Gastrocnemius medialis (tissue), 4 donors: Measurements from ENCODE around the gene GRM1.

Experiments used
- POLR2A ChIP-seq, 2 donors: fragments of 450-650 bp; IDR thresholded peaks; one replicate each; pipeline ENCODE4 v1.6.1; 2017; ENCODE audit warnings: antibody characterized with exemption in 2 of 2, mild to moderate bottlenecking in 2 of 2, moderate library complexity in 2 of 2
- TF ChIP-seq, protein P1 (sequence below), 5 experiments: fragments of 450-650 bp in 3 of 5; fragments of 200-600 bp in 2 of 5; sonication (generic) in 2 of 5; IDR thresholded peaks in 4 of 5; conservative IDR thresholded peaks in 1 of 5; 1 replicate in 4 of 5; 2 replicates in 1 of 5; pipeline ENCODE4 v1.5.1; 2016 to 2019; ENCODE audit warnings: antibody characterized with exemption in 5 of 5, mild to moderate bottlenecking in 3 of 5, moderate library complexity in 3 of 5

DNA sequence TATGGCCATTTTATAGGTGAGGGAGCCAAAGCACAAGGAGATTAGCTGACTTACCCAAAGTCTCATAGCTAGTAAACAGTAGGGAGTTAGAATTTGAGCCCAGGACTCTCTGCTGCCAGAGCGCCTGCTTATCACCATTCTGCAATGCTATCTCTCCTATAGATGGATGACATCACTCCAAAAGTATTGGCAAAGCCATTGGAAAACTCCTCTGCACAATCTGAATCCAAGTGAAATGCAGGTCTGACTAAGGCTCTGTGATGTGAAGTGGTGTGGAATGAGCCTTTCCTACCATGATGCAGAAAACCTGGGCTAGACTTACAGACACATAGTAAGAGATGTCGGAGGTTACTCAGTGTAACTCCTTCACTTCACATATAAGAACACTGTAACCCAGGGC, 106.3 kb downstream of the GRM1 start:
- TF ChIP-seq, protein P1, sequence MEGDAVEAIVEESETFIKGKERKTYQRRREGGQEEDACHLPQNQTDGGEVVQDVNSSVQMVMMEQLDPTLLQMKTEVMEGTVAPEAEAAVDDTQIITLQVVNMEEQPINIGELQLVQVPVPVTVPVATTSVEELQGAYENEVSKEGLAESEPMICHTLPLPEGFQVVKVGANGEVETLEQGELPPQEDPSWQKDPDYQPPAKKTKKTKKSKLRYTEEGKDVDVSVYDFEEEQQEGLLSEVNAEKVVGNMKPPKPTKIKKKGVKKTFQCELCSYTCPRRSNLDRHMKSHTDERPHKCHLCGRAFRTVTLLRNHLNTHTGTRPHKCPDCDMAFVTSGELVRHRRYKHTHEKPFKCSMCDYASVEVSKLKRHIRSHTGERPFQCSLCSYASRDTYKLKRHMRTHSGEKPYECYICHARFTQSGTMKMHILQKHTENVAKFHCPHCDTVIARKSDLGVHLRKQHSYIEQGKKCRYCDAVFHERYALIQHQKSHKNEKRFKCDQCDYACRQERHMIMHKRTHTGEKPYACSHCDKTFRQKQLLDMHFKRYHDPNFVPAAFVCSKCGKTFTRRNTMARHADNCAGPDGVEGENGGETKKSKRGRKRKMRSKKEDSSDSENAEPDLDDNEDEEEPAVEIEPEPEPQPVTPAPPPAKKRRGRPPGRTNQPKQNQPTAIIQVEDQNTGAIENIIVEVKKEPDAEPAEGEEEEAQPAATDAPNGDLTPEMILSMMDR (IDR thresholded peaks at IDR 0.05 in 4 of 5, conservative IDR thresholded peaks at IDR 0.05 in 1 of 5): no peak
- TF ChIP-seq POLR2A (IDR thresholded peaks at IDR 0.05): no peak
